Hepatocyte (in vitro differentiated cells): Measurements from ENCODE around the gene PSG6. TPM values are rescaled to one million over a fixed set of nuclear protein-coding genes. Genes with fewer than 3 reads are reported as not detected.
"Not testable (repeated sequence)": the region's sequence is repeated elsewhere in the genome, so short reads cannot be mapped to it uniquely, and the experiment has no call there.

ENCODE experiments used
- DNase-seq: peaks from one replicate; pipeline ENCODE4 v3.0.0-alpha.2; 2016; ENCODE audit warnings: low spot score
- H2AFZ ChIP-seq: fragments of 200-600 bp; sonication (generic); 2 replicates; pipeline ENCODE4 v1.6.0; 2016; ENCODE audit warnings: antibody characterized with exemption, mild to moderate bottlenecking
- H3K27ac ChIP-seq: fragments of 200-600 bp; sonication (generic); 2 replicates; pipeline ENCODE4 v1.5.1; 2016; ENCODE audit warnings: mild to moderate bottlenecking
- H3K27me3 ChIP-seq: fragments of 200-600 bp; sonication (generic); 2 replicates; pipeline ENCODE4 v1.6.1; 2016
- H3K36me3 ChIP-seq: fragments of 200-600 bp; sonication (generic); replicated peaks from 2 replicates; pipeline ENCODE4 v1.5.1; 2016; ENCODE audit warnings: low read depth; ENCODE audit not compliant: insufficient read depth
- H3K4me1 ChIP-seq: fragments of 200-600 bp; sonication (generic); 2 replicates; pipeline ENCODE4 v1.5.1; 2016; ENCODE audit warnings: mild to moderate bottlenecking, moderate library complexity; ENCODE audit not compliant: insufficient read depth
- H3K4me2 ChIP-seq: fragments of 200-600 bp; sonication (generic); 2 replicates; pipeline ENCODE4 v1.6.0; 2016
- H3K4me3 ChIP-seq: fragments of 200-600 bp; sonication (generic); 2 replicates; pipeline ENCODE4 v1.5.1; 2016; ENCODE audit warnings: mild to moderate bottlenecking
- H3K79me2 ChIP-seq: fragments of 200-600 bp; sonication (generic); 2 replicates; pipeline ENCODE4 v1.6.0; 2017; ENCODE audit warnings: mild to moderate bottlenecking
- H3K9me2 ChIP-seq: fragments of 200-600 bp; sonication (generic); replicated peaks from 2 replicates; pipeline ENCODE4 v1.6.0; 2017; ENCODE audit warnings: mild to moderate bottlenecking; ENCODE audit not compliant: insufficient read depth
- H3K9me3 ChIP-seq: fragments of 200-600 bp; sonication (generic); 2 replicates; pipeline ENCODE4 v1.5.1; 2016; ENCODE audit warnings: low read depth, mild to moderate bottlenecking
- H4K20me1 ChIP-seq: fragments of 200-600 bp; sonication (generic); 2 replicates; pipeline ENCODE4 v1.6.0; 2016; ENCODE audit warnings: mild to moderate bottlenecking; ENCODE audit not compliant: insufficient read depth, poor library complexity, severe bottlenecking
- EZH2 ChIP-seq: fragments of 200-600 bp; sonication (generic); IDR thresholded peaks from 2 replicates; pipeline ENCODE4 v1.6.1; 2016; ENCODE audit warnings: antibody characterized with exemption, mild to moderate bottlenecking, borderline replicate concordance
- EZH2phosphoT487 ChIP-seq: fragments of 200-600 bp; sonication (generic); IDR thresholded peaks from one replicate; pipeline ENCODE4 v1.6.1; 2018; ENCODE audit warnings: antibody characterized with exemption, mild to moderate bottlenecking, low read depth, moderate library complexity; ENCODE audit not compliant: unreplicated experiment, severe bottlenecking
- WGBS: methylation state at CpG from one replicate; pipeline ENCODE4 v1.1.6; 2016; ENCODE audit warnings: low lambda C conversion rate; ENCODE audit errors: missing lambda C conversion rate; 5-methylcytosine and 5-hydroxymethylcytosine counted together
- polyA plus RNA-seq: library from polyadenylated mRNA; unstranded; fragments of >200 nt; fragmentation: Nextera tagmentation; extraction: Ambion mirVana; gene quantifications from 2 replicates; pipeline ENCODE4 v1.2.1, GENCODE V29; 2016
- total RNA-seq: library from RNA; depleted of rRNA; stranded (reverse); fragments of >200 nt; gene quantifications from 2 replicates; pipeline ENCODE4 v1.2.3, GENCODE V29; 2014
- TF ChIP-seq, protein P1 (sequence below): fragments of 200-600 bp; sonication (generic); IDR thresholded peaks from 2 replicates; pipeline ENCODE4 v1.5.1; 2016; ENCODE audit warnings: antibody characterized with exemption, mild to moderate bottlenecking; ENCODE audit not compliant: poor library complexity

Gene PSG6
- total and polyA plus RNA-seq, 2 experiments from 2014 or later: not detected

DNA sequence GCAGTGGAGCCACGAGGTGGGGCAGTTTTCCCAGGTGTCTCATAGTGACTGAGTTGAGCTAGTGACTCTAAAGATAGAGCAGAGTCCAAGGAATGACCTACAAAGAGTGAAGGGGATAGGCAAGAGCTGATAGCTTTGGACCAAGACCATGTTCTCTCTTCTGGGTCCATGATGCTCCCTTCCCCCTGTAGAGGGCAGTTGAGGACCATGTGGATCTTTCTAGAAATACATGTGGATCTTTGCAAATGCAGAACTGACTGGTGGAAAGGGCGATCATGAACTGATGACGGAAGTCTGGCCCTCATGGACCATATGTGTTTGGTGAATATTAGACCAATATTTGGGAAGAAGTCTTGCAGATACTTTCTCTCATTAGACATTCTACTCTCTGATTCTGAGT, 45.1 kb downstream of the PSG6 start:
- Histone ChIP-seq H3K27me3 (no peaks in the 10 kb centered on the region), H3K9me3 (no peaks in the 10 kb centered on the region), H3K4me1 (no peaks in the 10 kb centered on the region), H3K4me3 (no peak overlapping the region), H3K36me3 (no peaks in the 10 kb centered on the region), H3K27ac (no peak overlapping the region), H4K20me1 (no peaks in the 10 kb centered on the region), H3K9me2 (no peaks in the 10 kb centered on the region), H3K79me2 (no peaks in the 10 kb centered on the region), H2AFZ (no peak overlapping the region), H3K4me2 (no peak overlapping the region)
- 55% methylated on average over 3 of the region's 3 CpGs for WGBS
- TF ChIP-seq EZH2phosphoT487 (no peak), EZH2 (no peak)
- TF ChIP-seq, protein P1, sequence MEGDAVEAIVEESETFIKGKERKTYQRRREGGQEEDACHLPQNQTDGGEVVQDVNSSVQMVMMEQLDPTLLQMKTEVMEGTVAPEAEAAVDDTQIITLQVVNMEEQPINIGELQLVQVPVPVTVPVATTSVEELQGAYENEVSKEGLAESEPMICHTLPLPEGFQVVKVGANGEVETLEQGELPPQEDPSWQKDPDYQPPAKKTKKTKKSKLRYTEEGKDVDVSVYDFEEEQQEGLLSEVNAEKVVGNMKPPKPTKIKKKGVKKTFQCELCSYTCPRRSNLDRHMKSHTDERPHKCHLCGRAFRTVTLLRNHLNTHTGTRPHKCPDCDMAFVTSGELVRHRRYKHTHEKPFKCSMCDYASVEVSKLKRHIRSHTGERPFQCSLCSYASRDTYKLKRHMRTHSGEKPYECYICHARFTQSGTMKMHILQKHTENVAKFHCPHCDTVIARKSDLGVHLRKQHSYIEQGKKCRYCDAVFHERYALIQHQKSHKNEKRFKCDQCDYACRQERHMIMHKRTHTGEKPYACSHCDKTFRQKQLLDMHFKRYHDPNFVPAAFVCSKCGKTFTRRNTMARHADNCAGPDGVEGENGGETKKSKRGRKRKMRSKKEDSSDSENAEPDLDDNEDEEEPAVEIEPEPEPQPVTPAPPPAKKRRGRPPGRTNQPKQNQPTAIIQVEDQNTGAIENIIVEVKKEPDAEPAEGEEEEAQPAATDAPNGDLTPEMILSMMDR: no peak
- DNase-seq: no peak

DNA sequence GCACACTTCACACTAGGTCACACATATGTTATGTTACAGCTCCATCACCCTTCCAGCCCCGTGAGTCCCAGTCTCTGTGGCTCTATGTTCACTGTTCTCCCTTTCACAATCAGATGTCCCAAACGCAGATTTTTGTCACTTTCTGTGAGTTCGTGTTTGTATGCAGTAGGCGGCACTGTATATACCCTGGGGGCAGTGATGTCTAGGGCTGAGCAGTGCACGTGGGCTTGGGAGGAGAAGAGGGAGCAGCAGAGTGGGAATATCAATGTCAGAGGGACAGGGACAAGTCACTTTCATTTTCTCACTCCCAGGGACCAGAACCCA, 60.2 kb downstream of the PSG6 start:
- Histone ChIP-seq H3K4me2 (no peak overlapping the region), H3K9me3 (no peaks in the 10 kb centered on the region)
- 57% methylated on average over 5 of the region's 5 CpGs for WGBS

DNA sequence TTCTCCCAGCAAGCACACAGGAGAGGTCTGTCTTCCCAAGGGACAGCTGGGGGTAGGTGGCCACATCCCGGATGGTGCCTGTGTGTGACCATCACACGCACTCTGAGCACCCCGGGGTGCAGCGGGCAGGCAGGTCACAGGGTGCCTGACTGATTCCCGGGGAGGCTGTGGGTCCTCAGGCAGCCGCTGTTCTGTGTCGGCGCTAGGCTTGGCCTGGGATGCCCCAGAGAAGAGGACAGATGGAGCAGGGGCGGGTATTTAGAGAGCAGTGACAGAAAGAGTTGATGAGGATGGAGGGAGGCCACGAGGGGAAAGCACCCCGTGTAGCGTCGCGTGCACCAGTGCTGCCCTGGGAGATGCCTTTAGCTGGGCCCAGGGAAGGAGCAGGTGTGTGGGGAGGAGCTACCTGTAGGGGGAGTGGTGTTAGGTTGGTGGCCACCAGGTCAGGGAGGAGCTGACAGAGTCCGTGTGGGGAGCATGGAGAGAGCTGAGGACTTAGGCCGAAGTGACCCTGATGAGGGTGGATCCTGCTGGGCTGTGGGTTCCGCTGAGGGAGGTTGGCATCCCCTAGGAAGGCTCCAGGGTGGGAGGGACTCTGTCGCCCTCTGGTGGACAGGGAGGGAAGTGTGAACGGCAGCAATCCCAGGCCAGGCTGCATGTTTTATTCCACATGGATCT, 60.7 kb downstream of the PSG6 start:
- H3K27ac ChIP-seq, H3K9me3 ChIP-seq, H3K27me3 ChIP-seq, H3K36me3 ChIP-seq, H3K4me2 ChIP-seq, H3K79me2 ChIP-seq, DNase-seq, H2AFZ ChIP-seq, H3K4me1 ChIP-seq, H3K4me3 ChIP-seq, H3K9me2 ChIP-seq, H4K20me1 ChIP-seq: not testable (repeated sequence)
- 82% methylated on average over 19 of the region's 19 CpGs for WGBS

More for the DNA sequence above, 60.2 kb downstream of the PSG6 start:
- Histone ChIP-seq H3K9me2 (no peaks in the 10 kb centered on the region), H3K4me1 (no peaks in the 10 kb centered on the region), H4K20me1 (no peaks in the 10 kb centered on the region), H3K27ac (no peak overlapping the region), H3K4me3 (no peak overlapping the region), H3K79me2 (no peaks in the 10 kb centered on the region), H3K36me3 (no peaks in the 10 kb centered on the region), H2AFZ (no peak overlapping the region), H3K27me3 (no peaks in the 10 kb centered on the region)
- no peak for DNase-seq
- TF ChIP-seq, protein P1: no peak
- no peak for TF ChIP-seq EZH2
- TF ChIP-seq EZH2phosphoT487: no peak

DNA sequence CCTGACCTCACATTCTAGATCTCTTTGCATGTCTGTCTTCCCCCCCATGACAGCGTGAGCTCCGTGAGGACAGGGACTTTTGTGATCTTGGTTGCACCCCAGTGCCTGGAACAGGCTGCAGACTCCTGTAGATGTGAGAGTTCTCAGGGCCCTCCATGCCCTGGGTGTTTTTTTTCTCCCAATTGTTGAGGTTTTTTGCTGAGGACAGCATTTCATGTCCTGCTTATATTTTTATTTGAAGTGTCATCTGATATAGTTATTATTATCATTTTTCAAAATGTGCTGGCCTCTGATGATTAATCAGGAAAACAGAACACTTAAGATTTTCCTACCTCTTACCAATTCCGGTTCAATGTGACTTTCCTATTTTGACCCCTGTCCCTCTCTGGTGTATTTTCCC, 62.9 kb downstream of the PSG6 start:
- not testable (repeated sequence) for H2AFZ ChIP-seq, H3K9me2 ChIP-seq, H3K27ac ChIP-seq, H3K9me3 ChIP-seq, H3K27me3 ChIP-seq, H3K4me1 ChIP-seq, DNase-seq, H3K36me3 ChIP-seq, H3K79me2 ChIP-seq, H3K4me3 ChIP-seq, H4K20me1 ChIP-seq, H3K4me2 ChIP-seq
- 90% methylated on average over 1 of the region's 3 CpGs for WGBS

DNA sequence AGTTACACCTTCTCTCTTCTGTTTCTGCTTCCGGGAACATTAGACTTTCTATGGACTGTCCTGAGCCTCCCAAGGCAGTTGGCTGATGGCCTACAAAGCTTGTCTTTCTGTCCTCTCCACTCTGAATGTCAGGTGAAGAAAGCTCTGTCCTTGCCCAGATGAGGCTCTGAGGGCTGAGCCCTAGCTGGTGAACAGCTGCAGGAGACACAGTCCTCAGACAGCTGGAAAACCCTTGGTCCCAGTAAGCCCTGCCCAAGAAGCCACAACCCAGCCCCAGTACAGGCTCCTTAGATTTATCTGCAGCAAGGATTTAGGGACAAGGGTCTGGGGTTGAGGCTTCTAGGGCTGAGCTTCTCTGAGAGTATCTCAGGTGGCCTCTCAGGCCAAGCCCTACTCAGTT, 64.5 kb downstream of the PSG6 start:
- H3K4me2 ChIP-seq, H3K9me2 ChIP-seq, H3K27ac ChIP-seq, H3K4me3 ChIP-seq, H3K36me3 ChIP-seq, H3K9me3 ChIP-seq, H4K20me1 ChIP-seq, H3K79me2 ChIP-seq, H2AFZ ChIP-seq, H3K27me3 ChIP-seq, DNase-seq, H3K4me1 ChIP-seq: not testable (repeated sequence)
- 86% methylated on average over 1 of the region's 1 CpG for WGBS

DNA sequence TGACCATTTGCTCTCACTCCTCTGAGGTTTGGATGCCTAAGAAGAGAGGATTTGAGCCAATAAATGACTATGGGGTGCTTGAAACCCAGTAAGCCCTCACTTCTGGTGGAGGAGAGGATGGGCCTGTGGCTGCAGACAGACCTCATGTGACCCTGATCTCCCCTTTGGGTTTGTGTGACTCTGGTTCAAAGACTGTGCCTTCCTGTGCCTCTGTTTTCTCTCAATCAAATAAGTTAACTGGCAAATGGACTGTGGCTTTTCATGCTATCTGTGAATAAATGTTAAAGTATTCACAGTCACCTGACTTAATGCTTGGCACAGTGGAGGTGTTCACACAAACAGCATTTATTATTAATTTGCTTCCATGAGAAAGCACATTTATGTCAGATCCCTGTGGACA, 64.9 kb downstream of the PSG6 start:
- not testable (repeated sequence) for H3K79me2 ChIP-seq, H3K27me3 ChIP-seq, DNase-seq, H2AFZ ChIP-seq, H3K4me2 ChIP-seq, H3K9me2 ChIP-seq, H3K9me3 ChIP-seq, H4K20me1 ChIP-seq, H3K36me3 ChIP-seq, H3K27ac ChIP-seq, H3K4me3 ChIP-seq, H3K4me1 ChIP-seq
